Trophoblast cell (in vitro differentiated cells and primary cell): ENCODE data around the gene POPDC3.
A peak's percentile ranks its signal among the peaks of the same experiment; 100 is the strongest.

ENCODE experiments used
- DNase-seq, 2 donors: peaks; one replicate each; pipeline ENCODE4 v3.0.0-alpha.2; 2016
- H2AFZ ChIP-seq: 2 replicates; pipeline ENCODE4 v1.6.1; 2013; ENCODE audit warnings: low read length, moderate library complexity, mild to moderate bottlenecking; ENCODE audit not compliant: insufficient read depth, poor library complexity
- H2AK5ac ChIP-seq: 2 replicates; pipeline ENCODE4 v1.6.1; 2013; ENCODE audit warnings: mild to moderate bottlenecking, low read length
- H2BK120ac ChIP-seq: 2 replicates; pipeline ENCODE4 v1.6.1; 2013; ENCODE audit warnings: low read length, mild to moderate bottlenecking, moderate library complexity; ENCODE audit not compliant: insufficient read depth, poor library complexity
- H2BK12ac ChIP-seq: 2 replicates; pipeline ENCODE4 v1.6.1; 2013; ENCODE audit warnings: mild to moderate bottlenecking, low read length, moderate library complexity
- H2BK5ac ChIP-seq: 2 replicates; pipeline ENCODE4 v1.6.1; 2013; ENCODE audit warnings: low read length, low read depth, moderate library complexity, mild to moderate bottlenecking; ENCODE audit not compliant: poor library complexity
- H3K14ac ChIP-seq: 2 replicates; pipeline ENCODE4 v1.6.1; 2013; ENCODE audit warnings: mild to moderate bottlenecking, low read length
- H3K18ac ChIP-seq: 2 replicates; pipeline ENCODE4 v1.6.1; 2013; ENCODE audit warnings: mild to moderate bottlenecking, low read length
- H3K23ac ChIP-seq: 2 replicates; pipeline ENCODE4 v1.6.1; 2013; ENCODE audit warnings: low read length
- H3K27ac ChIP-seq: 2 replicates; pipeline ENCODE4 v1.5.1; 2013; ENCODE audit warnings: low read depth, mild to moderate bottlenecking, inconsistent platforms, low read length, moderate library complexity
- H3K27me3 ChIP-seq: 2 replicates; pipeline ENCODE4 v1.6.1; 2013; ENCODE audit warnings: inconsistent platforms, mild to moderate bottlenecking, low read length, moderate library complexity; ENCODE audit not compliant: insufficient read depth
- H3K36me3 ChIP-seq, 2 experiments: 1 replicate in 1 of 2; 2 replicates in 1 of 2; pipeline ENCODE4 v1.6.1; 2013; ENCODE audit warnings: low read length in 2 of 2, mild to moderate bottlenecking in 2 of 2, moderate library complexity in 1 of 2; ENCODE audit not compliant: insufficient read depth in 2 of 2, control insufficient read depth in 1 of 2
- H3K4ac ChIP-seq: 2 replicates; pipeline ENCODE4 v1.6.1; 2013; ENCODE audit warnings: low read depth, mild to moderate bottlenecking, low read length, moderate library complexity
- H3K4me1 ChIP-seq, 2 experiments: 1 replicate in 1 of 2; 2 replicates in 1 of 2; pipeline ENCODE4 v1.6.1; 2013; ENCODE audit warnings: low read length in 2 of 2, mild to moderate bottlenecking in 2 of 2, moderate library complexity in 1 of 2; ENCODE audit not compliant: insufficient read depth in 2 of 2, control insufficient read depth in 1 of 2
- H3K4me2 ChIP-seq: 2 replicates; pipeline ENCODE4 v1.6.1; 2013; ENCODE audit warnings: inconsistent platforms, mild to moderate bottlenecking, low read length, moderate library complexity
- H3K4me3 ChIP-seq: 2 replicates; pipeline ENCODE4 v1.5.1; 2013; ENCODE audit warnings: mild to moderate bottlenecking, low read depth, low read length, inconsistent platforms
- H3K79me1 ChIP-seq: one replicate; pipeline ENCODE4 v1.6.1; 2013; ENCODE audit warnings: low read length
- H3K79me2 ChIP-seq: 2 replicates; pipeline ENCODE4 v1.6.1; 2013; ENCODE audit warnings: low read length, mild to moderate bottlenecking; ENCODE audit not compliant: control insufficient read depth, insufficient read depth, poor library complexity
- H3K9ac ChIP-seq: 2 replicates; pipeline ENCODE4 v1.6.1; 2013; ENCODE audit warnings: mild to moderate bottlenecking, low read length
- H3K9me3 ChIP-seq: 2 replicates; pipeline ENCODE4 v1.6.1; 2013; ENCODE audit warnings: low read depth, mild to moderate bottlenecking, control low read depth, inconsistent platforms, low read length; ENCODE audit not compliant: insufficient read depth
- H4K12ac ChIP-seq: 2 replicates; pipeline ENCODE4 v1.6.1; 2013; ENCODE audit warnings: low read depth, mild to moderate bottlenecking, low read length, moderate library complexity
- H4K8ac ChIP-seq: 2 replicates; pipeline ENCODE4 v1.6.1; 2013; ENCODE audit warnings: low read depth, mild to moderate bottlenecking, low read length, moderate library complexity
- H4K91ac ChIP-seq: one replicate; pipeline ENCODE4 v1.6.1; 2013; ENCODE audit warnings: low read depth, mild to moderate bottlenecking, low read length, moderate library complexity
- WGBS: extraction: QIAGEN DNeasy Blood & Tissue Kit; methylation state at CpG from one replicate; pipeline ENCODE4 v1.1.7; 2013; ENCODE audit warnings: missing lambda C conversion rate; ENCODE audit not compliant: insufficient read length, insufficient coverage; ENCODE audit errors: extremely low coverage; 5-methylcytosine and 5-hydroxymethylcytosine counted together

POPDC3 gene

DNA sequence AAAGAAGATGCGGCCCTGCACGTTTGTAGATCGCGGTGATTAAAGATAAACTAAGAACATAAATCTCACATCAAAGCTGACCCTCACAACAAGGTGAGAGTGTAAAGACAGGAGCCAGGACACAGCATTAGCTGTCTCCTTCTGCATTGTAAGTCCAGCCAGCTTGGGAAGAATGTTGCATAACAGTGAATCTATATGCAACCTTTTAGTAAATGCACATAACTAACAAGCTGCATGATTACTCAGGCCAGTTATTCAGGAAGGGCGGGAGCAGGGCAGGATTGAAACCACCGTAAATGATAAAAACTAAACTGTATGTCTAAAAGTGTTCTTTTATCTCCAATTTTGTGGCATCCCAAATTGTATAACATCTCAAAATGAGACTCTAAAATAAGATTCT lies 57.1 kb downstream of the POPDC3 start:
- DNase-seq: peak in 1 of 2 donors; percentile 13
- Histone ChIP-seq H3K23ac (no peak overlapping the region), H3K4me2 (no peak overlapping the region), H2BK5ac (no peak overlapping the region), H3K14ac (no peak overlapping the region), H2BK120ac (no peak overlapping the region), H4K12ac (no peak overlapping the region), H3K27me3 (no peaks in the 10 kb centered on the region), H3K9ac (no peak overlapping the region), H3K4me3 (no peak overlapping the region), H4K8ac (no peak overlapping the region), H2AFZ (no peak overlapping the region), H4K91ac (no peak overlapping the region), H2BK12ac (no peak overlapping the region), H3K36me3 (peaks cover 0 to 2% of the 10 kb centered on the region in 2 experiments), H3K4me1 (no peaks in the 10 kb centered on the region), H2AK5ac (no peak overlapping the region), H3K79me1 (no peaks in the 10 kb centered on the region), H3K4ac (no peak overlapping the region), H3K79me2 (no peaks in the 10 kb centered on the region), H3K18ac (no peak overlapping the region), H3K9me3 (no peaks in the 10 kb centered on the region), H3K27ac (no peak overlapping the region)
- no CpG with 5 or more reads among the region's 6 CpGs for WGBS

DNA sequence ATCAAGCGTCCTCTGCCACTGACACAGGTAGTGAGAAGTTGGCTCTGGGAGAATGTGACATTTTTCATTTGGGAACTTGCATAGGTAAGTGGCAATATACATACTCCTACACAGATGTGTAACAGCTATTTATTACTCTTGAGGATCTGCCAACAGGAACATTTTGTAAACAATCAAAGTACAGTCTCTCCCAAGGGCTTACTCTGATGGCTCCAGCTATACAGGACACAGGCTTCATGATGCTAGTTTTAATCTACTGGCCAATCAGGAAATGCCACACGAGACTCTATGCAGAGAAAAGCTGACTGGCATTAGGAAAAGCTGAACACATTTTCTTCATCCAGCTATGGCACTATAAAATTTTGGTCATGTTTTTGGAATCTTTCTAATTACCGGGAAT lies 57.8 kb downstream of the POPDC3 start:
- no peak overlapping the region for H4K12ac ChIP-seq
- H2BK5ac ChIP-seq: no peak overlapping the region
- no peaks in the 10 kb centered on the region for H3K4me1 ChIP-seq
- no peak overlapping the region for H3K23ac ChIP-seq
- no peaks in the 10 kb centered on the region for H3K27me3 ChIP-seq
- H3K9me3 ChIP-seq: no peaks in the 10 kb centered on the region
- no peak overlapping the region for H3K27ac ChIP-seq
- no peak overlapping the region for H3K4ac ChIP-seq
- H3K9ac ChIP-seq: no peak overlapping the region
- no peaks in the 10 kb centered on the region for H3K79me1 ChIP-seq
- no peak overlapping the region for H2BK12ac ChIP-seq
- H3K79me2 ChIP-seq: no peaks in the 10 kb centered on the region
- no CpG with 5 or more reads among the region's 3 CpGs for WGBS
- H3K36me3 ChIP-seq: peaks cover 0 to 2% of the 10 kb centered on the region in 2 experiments
- no peak overlapping the region for H3K4me3 ChIP-seq
- H3K18ac ChIP-seq: no peak overlapping the region
- no peak overlapping the region for H3K14ac ChIP-seq
- no peak overlapping the region for H2AK5ac ChIP-seq
- no peak overlapping the region for H2BK120ac ChIP-seq
- no peak overlapping the region for H2AFZ ChIP-seq
- H4K91ac ChIP-seq: no peak overlapping the region
- DNase-seq: no peak
- no peak overlapping the region for H3K4me2 ChIP-seq
- no peak overlapping the region for H4K8ac ChIP-seq

DNA sequence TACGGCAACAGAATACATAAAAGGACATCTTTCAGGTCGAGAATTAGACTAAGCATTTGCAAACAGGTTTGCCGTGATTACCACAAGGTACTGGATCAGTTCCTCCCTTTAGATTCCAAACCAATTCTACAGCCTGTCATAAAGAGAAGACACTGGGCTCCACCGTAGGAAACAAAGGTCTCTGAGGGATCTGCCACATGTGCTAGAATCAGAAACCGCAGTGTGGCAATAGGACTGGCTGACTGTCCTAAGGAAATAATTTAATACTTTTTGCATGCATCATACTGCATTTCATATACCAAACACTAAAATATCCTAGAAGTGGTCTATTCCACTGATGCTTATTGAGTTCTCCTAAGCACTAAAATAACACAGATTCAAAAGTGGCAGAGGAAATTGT lies 59.2 kb downstream of the POPDC3 start:
- no peak overlapping the region for H2AK5ac ChIP-seq
- no peak overlapping the region for H2AFZ ChIP-seq
- no peak overlapping the region for H2BK12ac ChIP-seq
- H3K36me3 ChIP-seq: peaks cover 0 to under 1% of the 10 kb centered on the region in 2 experiments
- no CpG with 5 or more reads among the region's 5 CpGs for WGBS
- H3K4me2 ChIP-seq: no peak overlapping the region
- no peak overlapping the region for H4K12ac ChIP-seq
- H3K79me2 ChIP-seq: no peaks in the 10 kb centered on the region
- no peak overlapping the region for H4K91ac ChIP-seq
- H3K79me1 ChIP-seq: no peaks in the 10 kb centered on the region
- no peak overlapping the region for H3K27ac ChIP-seq
- H3K23ac ChIP-seq: no peak overlapping the region
- H3K4me1 ChIP-seq: no peaks in the 10 kb centered on the region
- no peaks in the 10 kb centered on the region for H3K27me3 ChIP-seq
- H3K18ac ChIP-seq: no peak overlapping the region
- no peak overlapping the region for H3K4me3 ChIP-seq
- H4K8ac ChIP-seq: no peak overlapping the region
- no peak overlapping the region for H3K9ac ChIP-seq
- H3K4ac ChIP-seq: no peak overlapping the region
- no peak overlapping the region for H3K14ac ChIP-seq
- no peak for DNase-seq
- no peaks in the 10 kb centered on the region for H3K9me3 ChIP-seq
- no peak overlapping the region for H2BK5ac ChIP-seq
- H2BK120ac ChIP-seq: no peak overlapping the region

DNA sequence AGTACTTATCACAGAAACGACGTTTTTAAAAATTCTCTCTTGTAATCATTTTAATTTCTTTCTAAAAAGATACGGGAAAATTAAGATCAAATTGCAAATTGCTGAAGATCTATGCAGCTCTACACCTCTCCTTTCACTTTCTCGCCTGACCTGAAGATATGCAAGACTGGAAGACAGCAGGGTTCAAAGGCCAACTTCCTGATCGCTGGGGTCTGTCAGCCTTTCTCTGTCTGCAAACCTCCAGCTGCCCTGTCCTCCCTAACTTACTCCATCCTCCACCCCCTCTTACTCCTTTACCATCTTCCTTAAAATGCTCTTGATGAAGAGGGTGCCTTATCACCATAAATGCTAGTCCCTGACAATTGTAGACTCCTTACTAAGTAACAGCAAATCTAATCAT lies 63.7 kb downstream of the POPDC3 start:
- H3K14ac ChIP-seq: no peak overlapping the region
- no peak overlapping the region for H3K23ac ChIP-seq
- no CpG with 5 or more reads among the region's 5 CpGs for WGBS
- no peak overlapping the region for H4K91ac ChIP-seq
- no peak overlapping the region for H2BK12ac ChIP-seq
- no peak overlapping the region for H3K18ac ChIP-seq
- no peak for DNase-seq
- peaks cover 0 to 2% of the 10 kb centered on the region in 2 experiments for H3K36me3 ChIP-seq
- H3K27me3 ChIP-seq: no peaks in the 10 kb centered on the region
- H2BK120ac ChIP-seq: no peak overlapping the region
- H2AK5ac ChIP-seq: no peak overlapping the region
- H3K4me1 ChIP-seq: no peaks in the 10 kb centered on the region
- H3K79me2 ChIP-seq: no peaks in the 10 kb centered on the region
- no peak overlapping the region for H3K4me2 ChIP-seq
- no peak overlapping the region for H2BK5ac ChIP-seq
- no peak overlapping the region for H2AFZ ChIP-seq
- no peak overlapping the region for H4K12ac ChIP-seq
- no peak overlapping the region for H3K4me3 ChIP-seq
- no peak overlapping the region for H3K4ac ChIP-seq
- H3K79me1 ChIP-seq: no peaks in the 10 kb centered on the region
- no peak overlapping the region for H3K27ac ChIP-seq
- no peak overlapping the region for H4K8ac ChIP-seq
- no peak overlapping the region for H3K9ac ChIP-seq
- H3K9me3 ChIP-seq: no peaks in the 10 kb centered on the region
